Dedifferentiated amniotic fluid mesenchymal stem cell (primary cell): ENCODE measurements around the gene COX6A2.

Experiments used
- DNase-seq: peaks from one replicate; pipeline ENCODE4 v3.0.0-alpha.2; 2016; ENCODE audit errors: extremely low spot score

COX6A2 gene

GRCh38 chr16:31428279-31428597, at the start of gene COX6A2:
COX6A2 (minus strand) TSS chr16:31428360; CDS start chr16:31428325, 35 bp downstream.
- DNase-seq: no peak

- no peak for DNase-seq
Measured at GRCh38 chr16:31477220-31478216, 49.4 kb upstream of the COX6A2 start.

DNA sequence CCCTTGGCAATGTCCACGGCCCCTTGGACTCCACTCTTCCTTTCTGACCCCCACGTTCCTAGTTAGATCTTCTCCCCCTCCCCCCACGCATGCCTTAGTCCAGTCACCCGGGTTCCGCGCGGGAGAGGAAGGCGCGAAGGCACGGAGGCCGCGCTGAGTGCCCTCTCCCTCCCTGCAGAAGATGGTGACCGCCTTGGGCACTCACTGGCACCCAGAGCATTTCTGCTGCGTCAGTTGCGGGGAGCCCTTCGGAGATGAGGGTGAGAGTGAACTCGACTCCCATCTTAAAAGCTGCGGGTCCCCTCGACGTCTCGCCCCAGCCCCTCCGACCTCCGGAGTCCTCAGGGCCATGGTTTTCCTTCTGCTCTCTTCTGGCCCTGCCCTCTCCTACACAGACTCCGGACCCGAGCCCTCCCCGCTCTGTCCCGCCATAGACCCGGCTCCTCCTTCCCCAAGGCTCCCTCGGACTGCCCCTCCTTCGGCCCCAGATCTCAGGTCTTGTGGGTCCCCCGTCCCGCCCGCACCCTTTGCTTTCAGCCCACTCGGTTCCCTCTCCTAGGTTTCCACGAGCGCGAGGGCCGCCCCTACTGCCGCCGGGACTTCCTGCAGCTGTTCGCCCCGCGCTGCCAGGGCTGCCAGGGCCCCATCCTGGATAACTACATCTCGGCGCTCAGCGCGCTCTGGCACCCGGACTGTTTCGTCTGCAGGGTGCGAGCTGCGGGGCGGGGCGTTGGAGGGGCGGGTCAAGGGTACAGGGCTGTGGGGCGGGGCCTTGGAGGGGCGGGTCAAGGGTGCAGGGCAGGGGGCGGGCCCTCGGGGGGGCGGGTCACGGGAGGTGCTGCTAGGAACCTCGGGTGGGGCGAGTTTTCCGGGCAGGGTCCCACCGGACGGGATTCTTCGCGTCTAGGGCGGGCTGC, 48.4 kb upstream of the COX6A2 start:
- no peak for DNase-seq

DNA sequence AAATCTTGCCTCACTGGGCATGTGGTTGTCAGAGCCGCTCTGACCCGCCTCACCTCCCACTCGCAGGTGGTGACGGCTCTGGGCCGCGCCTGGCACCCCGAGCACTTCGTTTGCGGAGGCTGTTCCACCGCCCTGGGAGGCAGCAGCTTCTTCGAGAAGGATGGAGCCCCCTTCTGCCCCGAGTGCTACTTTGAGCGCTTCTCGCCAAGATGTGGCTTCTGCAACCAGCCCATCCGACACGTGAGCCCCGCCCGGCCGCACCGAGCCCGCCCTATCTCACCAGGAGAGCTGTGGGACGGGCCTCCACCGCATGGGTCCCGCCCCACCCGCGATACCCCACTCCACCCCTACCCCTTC, 47.8 kb upstream of the COX6A2 start:
- no peak for DNase-seq

GRCh38 chr16:31474773-31475738, 46.9 kb upstream of the COX6A2 start:
- DNase-seq: no peak

GRCh38 chr16:31474173-31474714, 46.1 kb upstream of the COX6A2 start:
- no peak for DNase-seq

DNA sequence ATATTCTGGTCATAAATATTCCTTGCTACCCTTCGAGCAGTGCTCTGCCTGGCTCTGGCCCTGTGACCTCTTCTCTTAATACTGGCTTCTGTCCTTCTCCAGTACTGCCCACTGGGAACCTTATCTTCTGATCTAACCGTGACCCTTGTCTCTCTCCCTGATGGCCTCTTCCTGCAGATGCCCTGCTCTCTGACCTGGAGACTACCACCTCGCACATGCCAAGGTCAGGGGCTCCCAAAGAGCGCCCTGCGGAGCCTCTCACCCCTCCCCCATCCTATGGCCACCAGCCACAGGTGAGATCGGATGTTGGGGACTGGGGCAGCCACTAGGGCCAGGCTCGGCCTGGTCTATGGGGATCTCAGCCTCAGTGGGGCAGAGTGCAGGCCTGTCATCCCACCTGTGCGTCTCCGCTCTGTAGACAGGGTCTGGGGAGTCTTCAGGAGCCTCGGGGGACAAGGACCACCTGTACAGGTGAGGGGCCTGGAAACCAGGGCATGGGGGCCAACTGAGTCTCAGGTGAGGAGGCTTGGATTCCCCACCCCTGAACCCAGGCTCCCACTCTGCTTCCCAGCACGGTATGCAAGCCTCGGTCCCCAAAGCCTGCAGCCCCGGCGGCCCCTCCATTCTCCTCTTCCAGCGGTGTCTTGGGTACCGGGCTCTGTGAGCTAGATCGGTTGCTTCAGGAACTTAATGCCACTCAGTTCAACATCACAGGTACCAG, 45.3 kb upstream of the COX6A2 start:
- no peak for DNase-seq

DNA sequence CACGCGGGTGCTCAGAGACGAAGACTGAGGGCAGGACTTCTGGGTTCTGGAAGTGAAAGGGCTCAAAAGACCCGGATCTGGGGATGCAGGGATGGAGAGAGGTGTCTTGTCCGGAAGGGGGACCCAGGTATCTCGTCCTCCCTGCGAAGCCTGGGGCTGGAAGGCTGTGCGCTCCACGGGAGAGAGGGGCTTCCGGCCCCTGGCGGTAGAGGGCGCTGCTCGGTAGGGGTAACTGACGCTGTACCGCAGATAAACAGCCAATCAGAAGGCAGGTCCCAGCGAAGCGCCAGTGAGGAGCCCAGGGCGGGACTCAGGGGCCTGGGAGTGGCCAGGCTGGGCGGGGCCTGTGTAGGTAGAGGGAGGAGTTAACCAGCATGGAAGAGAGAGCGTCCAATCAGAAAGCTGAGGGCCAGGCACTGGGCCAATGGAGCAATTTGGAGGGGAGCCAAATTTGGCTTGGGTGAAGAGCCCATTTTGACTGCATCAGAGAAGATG, 44.6 kb upstream of the COX6A2 start:
- DNase-seq: peak; percentile 66

DNA sequence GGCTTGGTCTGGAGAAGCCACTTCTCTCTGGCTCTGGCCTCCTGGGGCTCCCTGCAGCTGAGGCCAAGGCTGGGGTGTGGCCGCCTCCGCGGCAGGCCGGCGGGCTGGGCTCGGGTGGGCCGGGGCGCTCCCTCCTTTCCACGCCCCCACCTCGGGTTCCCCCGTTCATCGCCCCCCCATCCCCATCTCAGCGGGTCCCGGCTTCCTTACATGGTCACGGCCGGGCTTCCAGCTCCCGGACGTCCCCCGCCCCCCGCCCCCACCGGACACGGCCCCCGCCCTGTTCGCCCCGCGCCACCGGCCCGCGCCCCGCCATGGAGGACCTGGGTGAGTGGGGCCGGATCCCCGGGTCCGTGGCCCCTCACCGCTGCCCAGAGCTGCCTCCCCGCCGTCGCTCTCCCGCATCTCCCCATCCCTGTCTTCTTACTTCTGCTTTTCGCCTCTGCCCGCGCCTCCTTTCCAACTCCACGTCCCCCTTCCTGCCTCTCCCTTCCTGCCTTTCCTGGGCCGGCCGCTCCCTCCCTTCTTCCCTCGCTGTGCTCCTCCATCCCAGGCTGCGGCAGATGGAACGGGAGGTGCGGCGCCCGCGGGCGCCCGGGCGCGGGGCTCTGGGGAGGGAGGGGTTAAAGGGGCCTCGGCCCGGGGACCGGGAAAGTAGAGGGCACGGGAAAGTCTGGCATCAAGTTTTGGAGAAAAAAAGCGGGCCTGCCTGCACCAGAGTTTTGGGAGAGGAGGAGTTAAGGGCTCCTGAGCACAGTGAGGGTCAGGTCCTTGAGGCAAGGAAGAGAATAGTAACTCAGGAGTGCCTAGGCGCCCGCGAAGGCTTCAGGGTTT, 43.9 kb upstream of the COX6A2 start, which contains the start of gene TGFB1I1:
TGFB1I1 (plus strand) TSS at position 278 of the 834 bp plus-strand sequence; CDS start at position 315, 37 bp downstream.
- DNase-seq: peak; percentile 61

DNA sequence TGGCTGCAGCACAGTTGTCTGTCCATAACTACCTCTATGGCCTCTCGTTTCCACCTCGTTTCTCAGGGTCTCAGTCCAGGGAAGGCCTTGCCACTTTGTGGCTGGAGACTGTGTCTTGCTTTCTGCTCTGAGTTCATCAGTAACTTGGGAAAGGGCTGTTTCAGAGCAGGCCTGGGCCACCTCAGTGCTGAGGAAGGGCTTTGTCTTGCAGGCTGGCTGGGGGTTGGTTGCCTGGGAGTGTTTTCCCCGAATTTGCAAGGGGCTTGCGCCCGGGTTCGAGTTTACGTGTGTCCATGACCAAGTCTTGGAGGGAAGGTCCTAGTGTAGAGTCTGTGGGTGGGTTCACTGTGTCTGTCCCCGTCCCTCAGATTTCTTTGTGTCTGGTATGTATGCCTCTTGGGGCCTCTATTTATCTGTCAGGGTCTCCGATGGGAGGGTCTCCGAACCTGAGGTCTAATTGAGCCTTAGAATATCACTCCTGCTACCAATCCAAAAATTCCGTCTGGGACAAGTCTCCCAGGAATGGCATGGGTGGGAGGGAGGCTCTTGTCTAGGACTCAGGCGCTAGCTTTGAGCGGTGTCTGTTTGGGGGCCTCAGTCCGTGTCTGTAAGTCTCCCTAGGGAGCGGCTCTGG, 43.2 kb upstream of the COX6A2 start:
- DNase-seq: no peak

- no peak for DNase-seq
Measured at GRCh38 chr16:31470615-31471014, 42.5 kb upstream of the COX6A2 start.

- DNase-seq: no peak
Measured at GRCh38 chr16:31467858-31468257, 39.7 kb upstream of the COX6A2 start.

GRCh38 chr16:31467151-31467773, 39.1 kb upstream of the COX6A2 start:
- DNase-seq: no peak

DNA sequence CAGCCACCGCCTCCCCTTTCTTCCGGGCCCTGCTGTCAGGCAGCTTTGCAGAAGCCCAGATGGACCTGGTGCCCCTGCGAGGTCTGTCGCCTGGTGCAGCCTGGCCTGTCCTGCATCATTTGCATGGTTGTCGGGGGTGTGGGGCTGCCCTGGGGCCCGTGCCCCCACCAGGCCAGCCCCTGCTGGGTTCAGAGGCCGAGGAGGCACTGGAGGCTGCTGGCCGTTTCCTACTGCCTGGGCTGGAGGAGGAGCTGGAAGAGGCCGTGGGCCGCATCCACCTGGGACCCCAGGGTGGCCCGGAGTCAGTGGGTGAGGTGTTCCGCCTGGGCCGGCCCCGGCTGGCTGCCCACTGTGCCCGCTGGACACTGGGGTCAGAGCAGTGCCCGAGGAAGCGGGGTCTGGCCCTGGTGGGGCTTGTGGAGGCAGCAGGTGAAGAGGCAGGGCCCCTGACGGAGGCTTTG, 38.3 kb upstream of the COX6A2 start:
- no peak for DNase-seq

DNA sequence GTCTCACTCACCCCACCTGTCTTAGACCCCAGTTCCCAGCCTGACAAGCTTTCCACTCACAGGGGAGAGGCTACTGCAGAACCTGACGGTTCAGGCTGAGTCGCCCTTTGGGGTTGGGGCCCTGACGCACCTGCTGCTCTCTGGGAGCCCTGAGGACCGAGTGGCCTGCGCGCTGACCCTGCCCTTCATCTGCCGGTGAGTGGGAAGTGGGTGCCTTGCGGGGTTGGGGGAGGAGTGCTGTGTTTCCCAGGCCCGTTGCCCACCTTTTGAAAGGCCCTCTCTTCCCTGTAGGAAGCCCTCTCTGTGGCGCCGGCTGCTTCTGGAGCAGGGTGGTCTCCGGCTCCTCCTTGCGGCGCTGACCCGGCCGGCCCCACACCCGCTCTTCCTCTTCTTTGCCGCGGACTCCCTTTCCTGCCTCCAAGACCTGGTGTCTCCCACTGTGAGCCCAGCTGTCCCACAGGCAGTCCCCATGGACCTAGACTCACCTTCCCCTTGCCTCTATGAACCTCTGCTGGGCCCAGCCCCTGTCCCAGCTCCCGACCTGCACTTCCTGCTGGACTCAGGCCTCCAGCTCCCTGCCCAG, 37.7 kb upstream of the COX6A2 start:
- no peak for DNase-seq

DNA sequence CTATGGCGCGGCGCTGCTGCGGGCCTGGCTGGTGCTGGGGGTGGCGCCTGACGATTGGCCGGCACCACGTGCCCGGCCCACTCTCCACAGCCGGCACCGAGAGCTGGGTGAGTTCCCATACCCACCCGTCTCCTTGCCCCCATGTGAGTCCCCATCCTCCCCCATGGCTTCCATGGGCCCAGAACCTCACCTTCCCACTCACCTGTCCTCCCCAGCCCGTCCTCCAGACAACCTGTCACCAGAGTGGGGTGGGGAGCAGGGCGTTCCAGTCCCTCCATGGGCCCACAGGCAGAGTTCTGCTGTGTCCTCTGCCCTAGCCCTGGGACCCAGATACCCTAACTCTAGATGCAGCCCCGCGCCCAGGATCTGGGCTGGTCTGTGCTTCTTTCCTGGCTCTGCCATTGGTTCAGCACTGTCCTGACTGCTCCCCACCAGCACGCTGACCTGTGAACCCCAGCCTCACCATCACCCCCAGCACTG, 36.7 kb upstream of the COX6A2 start:
- DNase-seq: no peak

DNA sequence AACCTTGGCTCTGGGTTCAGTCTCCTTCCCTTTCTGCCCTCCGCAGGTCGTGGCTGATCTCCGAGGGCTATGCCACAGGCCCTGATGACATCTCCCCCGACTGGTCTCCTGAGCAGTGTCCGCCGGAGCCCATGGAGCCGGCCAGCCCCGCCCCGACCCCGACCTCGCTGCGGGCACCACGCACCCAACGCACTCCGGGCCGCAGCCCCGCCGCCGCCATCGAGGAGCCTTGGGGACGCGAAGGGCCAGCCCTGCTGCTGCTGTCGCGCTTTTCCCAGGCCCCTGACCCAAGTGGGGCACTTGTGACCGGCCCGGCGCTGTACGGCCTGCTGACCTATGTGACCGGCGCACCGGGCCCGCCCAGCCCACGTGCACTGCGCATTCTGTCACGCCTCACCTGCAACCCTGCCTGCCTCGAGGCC, 36.2 kb upstream of the COX6A2 start:
- no peak for DNase-seq
